GM18907 (cell line): Measurements from ENCODE around the gene GPR55.
A peak's percentile ranks its signal among the peaks of the same experiment; 100 is the strongest.

Experiments
- ATAC-seq: cut with Tn5 transposase; IDR thresholded peaks from one replicate; pipeline ENCODE4 v1.9.1; 2021; ENCODE audit warnings: mild to moderate bottlenecking, moderate library complexity; ENCODE audit not compliant: unreplicated experiment

The GPR55 gene

DNA sequence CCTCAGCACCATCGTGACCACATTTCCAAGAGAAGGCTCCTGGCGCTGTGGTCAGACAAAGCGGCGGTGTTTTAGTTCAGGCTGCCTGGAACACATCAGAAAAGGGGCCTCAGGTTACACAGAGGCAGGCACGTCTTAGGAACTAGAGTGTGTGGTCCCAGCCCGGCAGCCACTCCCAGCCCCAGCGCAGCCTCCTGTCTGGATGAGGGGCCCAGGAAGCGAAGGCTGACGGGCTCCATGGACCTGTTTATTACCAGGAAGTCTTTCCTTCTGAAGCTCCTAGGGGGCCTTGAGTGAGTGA lies 10.0 kb upstream of the GPR55 start:
- no peak for ATAC-seq

DNA sequence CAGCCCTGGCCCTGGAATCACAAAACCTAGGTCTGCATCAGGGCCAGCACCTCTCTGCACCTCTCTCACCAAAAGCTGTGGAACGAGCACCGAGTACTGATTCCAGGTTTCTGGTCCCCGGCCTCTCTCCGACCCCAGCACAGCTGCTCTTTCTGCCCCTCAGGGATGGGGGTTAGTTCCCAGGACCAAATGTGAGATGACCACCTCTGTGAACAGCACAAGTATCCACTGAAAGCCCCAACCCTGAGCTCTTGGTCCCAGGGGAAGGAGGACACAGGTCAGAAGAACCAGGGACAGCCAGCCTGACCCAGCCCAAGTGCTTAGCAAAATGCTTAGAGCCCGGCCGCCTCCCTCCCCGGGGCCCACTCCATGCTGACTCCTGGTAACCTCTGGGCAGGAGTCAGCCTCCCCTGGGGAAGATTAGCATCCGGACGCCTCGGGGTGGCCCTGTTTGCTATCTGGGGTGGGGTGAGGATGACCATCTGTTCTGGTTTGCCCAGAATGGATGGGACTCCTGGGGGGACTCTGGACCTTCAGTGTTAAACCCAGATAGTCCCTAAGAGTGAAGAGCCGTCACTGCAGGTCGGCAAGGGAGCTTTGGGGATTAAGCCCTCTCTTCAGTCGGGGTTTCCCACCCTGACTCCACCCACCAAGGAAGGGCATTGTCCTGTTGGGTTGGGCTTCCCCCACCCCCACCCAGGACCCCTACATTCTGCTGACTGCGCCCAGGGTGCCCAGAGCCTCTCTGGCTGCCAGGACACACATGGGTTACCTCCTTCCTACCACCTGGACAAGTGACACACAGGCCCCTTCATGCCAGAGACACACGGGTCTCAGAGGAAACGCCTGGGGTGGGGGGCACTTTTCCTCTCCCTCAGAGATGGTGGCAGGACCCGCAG lies 9.4 kb upstream of the GPR55 start:
- ATAC-seq, result no peak

DNA sequence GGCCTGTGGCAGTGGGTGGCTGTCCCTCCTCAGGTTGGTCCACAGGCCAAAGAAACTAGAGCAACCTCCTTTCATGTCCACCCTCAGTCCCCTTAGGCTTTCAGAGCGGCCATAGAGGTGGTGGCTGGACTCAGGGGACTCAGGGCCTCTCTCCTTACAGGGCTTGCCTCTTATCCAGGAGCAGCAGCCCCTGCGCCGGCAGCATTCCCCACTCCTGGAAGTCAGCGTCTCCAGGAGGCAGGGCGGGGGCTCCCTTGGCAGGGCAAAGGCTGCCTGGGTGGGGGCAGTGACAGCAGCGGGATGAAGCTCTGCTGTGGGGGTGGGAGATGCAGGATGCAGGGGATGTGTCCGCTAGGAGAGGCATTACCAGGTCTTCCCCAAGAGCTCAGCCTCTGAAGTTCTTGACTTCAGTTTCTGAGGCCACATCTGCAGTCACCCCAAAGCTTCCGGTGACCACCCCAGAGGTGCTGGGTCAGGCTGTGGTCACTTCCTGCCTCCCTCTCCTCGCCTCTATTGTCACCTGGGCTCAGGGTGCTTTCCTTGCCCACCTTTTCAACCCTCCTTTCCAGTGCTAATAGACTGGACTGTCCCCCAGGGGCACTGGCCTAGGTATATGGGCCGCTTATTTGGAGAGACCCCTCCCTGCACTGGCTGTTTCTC lies 8.6 kb upstream of the GPR55 start:
- no peak for ATAC-seq

DNA sequence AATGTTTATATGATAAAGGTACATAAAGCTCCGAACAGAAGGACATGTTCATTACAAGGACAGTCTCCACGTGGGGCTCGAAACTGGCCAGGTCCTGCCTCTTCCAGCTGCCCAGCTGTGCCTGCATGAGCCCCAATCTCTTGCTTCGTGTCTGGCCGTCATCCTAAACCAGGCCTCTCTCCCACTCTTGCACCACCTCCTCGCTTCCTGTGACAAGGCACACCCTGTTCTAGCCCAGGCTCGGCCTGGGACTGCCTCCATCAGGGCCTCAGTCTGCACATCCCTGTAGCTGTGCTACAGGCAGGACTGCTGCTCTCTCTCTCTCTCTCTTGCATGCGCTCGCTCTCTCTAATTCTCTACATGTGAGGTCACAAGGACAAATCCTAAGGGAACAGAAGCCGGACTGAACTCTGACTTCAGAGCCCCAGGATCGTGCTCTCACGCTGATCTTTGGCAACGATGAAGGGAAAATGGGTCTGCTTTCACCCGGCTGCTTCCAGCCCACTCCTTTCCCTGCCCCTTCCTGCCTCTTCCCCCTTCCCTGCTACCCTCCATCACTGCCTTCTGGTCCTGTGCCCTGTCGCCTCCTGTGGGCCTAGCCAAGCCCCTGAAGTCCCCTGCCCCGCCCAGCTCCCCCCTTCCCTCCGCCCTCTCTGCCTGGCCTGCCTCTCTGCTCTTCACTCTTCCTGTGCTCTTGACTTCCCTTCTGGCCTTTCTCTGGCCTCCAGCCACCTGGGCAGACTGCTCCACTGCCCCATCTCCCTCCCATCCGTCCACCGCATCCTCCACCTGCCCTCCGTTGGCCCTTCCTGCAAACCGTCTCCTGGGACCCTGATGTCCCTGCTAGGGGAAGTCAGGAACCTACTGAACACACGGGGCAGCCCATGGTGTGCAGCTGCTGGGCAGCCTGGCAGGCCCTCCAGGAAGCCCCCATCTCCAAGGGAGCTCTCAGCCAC lies 7.8 kb upstream of the GPR55 start:
- no peak for ATAC-seq

DNA sequence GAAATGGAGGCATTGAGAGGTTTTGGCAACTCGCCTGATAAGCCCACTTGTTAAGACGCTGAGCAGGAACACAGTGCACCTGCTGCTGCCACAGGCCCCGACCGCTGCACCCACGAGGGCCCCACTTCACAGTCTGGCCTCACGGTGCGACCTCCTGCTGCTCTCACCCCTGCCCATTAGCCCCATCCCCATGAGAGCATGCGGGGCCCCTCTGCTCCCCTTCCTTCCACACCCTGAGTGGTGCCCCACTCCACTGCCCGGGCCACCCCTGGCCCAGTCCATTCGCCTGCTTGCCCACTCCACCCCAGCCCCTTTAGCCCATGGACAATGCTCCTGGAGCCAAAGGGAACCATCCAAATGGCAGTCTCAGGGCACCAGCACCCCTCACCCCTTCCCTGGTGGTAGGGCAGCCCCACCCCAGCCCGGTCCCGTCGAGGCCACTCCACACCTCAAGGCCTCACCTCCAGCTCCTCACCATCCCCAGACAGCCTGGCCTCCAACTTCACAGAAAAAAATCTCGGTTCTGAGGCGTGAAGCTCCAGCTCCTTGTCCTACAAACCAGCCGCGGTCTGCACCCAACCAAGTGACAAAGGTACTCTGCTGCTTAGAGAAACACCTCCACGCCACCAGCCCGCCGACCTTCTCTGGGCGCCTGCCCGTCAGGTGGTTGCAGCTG lies 6.7 kb upstream of the GPR55 start:
- ATAC-seq, result no peak

DNA sequence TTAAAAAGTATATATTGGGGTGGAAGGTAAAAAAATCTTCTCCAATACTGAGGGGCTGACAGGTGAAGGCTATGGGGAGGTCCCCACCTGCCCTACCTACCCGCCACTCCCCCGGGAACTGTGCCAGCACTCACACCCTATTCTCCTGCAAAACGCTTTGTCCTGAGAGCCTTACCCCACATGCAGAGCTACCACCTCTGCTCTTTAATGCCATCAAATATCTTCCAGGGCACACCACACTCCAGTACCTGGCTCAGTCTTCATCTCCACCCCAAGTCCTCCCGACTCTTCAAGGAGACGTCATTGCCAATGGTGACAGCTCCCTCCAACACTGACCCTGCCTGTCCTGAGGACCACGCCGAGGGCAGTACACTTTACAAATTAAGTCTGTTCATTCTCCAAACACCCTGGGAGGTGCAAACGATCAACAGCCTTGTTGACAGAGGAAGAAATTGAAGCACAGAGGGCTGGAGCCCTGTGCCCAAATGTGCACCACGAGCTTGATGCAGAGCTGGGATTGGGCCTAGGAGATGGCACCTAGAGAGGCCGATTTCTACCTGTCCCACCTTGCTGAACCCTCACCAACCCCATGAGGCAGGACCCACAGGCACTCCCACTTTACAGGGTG lies 6.0 kb upstream of the GPR55 start:
- no peak for ATAC-seq

DNA sequence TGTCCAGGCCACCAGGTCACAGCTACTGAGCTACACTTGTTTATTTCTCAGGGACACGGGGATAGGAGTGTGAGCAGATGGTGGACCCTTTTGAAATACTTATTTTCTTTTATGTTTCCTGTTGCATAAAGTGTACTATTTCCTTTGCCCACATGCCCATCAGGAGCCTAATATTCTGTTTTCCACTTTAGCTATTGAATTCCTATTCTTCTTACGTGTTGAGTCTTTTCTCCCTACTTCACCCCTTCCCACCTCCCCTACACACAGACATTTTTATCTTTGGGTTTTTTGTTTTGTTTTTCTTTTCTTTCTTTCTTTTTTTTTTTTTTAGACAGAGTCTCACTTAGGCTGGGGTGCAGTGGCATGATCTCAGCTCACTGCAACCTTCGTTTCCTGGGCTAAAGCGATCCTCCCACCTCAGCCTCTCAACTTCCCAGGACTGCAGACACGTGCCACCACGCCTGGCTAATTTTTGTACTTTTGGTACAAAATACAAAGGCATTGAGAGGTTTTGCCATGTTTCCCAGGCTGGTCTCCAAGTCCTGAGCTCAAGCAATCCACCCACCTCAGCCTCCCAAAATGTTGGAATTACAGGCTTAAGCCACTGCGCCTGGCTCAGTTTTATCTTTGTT lies 5.2 kb upstream of the GPR55 start:
- ATAC-seq, result no peak

DNA sequence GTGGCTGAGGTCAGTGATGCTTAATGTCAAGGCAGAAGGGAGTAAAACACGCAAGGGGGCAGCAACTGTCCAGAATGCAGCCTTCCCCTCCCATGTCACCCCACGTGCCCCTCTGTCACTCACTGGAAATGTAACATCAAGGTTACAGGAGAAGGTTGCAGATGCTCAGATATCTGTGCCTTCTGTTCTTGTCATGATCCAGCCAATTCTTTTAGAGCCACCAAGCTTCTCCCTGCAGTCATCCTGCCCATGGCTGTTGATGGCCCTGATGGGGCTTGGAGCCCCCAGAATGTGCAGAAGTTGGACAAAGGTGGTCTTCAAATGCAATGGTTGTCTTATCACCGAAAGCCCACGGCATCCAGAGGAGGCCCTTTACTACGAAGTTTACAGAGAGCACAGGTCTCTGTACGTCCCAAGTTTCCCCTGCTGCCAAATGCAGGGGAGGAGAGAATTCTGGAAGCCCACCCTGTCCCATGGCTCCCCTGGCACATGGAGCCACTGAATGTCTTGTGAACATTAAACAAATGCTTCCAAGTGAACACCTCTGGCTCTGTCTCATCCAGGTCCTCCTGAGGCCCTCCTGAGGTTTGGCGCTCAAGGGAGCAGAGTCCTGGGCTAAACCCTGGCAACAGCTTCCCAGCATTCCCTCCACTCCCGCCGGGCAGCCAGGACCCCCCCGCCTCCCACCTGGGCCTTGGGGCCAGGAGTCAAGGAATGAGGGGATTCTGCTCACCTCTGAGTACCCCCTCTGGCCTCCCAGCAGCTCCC lies 4.5 kb upstream of the GPR55 start:
- no peak for ATAC-seq

DNA sequence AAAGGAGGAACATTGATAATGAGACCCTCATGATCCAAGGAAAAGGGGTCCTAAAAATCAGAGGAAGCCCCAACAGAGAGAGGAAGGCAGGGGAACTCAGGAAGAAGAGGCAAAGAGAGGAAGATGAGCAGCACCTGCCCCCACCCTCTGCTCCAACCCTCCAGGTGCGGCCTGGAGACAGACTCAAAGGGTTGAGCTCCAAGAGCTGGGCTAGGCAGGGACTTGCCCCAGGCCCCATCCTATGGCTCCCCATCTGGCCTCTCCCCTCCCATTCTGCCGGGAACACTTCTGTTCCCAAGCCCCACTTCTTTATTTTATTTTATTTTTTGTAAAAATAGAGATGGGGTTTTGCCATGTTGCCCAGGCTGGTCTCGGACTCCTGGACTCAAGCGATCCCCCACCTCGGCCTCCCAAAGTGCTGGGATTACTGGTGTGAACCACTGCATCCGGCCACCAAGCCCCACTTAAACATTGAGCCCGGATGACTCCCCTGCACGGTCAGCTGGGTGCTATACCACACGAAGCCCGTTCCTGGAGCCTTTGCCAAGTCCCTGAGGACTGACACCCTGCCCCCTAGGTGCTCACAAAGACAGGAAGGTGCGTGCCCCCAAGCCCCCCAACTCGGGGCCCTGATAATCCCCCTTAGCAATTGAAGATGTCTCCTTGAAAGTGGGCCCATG lies 3.8 kb upstream of the GPR55 start:
- no peak for ATAC-seq

DNA sequence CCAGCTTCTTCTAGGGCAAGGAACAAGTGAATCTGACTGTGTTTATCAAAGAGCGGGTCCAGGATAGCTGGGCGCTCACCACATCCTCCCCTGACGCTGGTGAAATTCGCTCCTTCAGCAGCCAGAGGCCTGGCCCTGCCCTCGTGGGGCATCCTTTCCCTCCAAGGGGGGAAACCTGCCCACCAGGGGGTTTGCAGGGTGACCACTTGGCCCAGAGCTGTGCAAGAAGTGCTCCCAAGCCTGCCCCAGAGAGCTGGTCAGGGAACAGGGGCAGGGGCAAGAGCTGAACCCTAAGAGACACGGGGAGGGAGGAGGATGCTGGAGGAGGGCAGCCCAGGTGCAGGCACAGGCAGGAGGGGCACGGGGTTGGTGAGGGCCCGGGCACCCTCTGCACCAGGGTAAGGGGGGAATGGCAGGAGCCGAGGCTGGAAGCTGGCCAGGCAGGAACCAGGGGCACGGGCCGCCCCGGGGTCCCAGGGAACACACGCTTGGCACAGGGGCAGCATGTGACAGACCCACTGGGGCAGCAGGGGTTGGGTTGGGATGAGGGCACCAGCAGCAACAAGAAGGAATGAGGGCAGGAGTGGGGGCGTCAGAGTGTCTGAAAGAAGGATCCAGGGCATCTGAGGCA lies 2.8 kb upstream of the GPR55 start:
- no peak for ATAC-seq

DNA sequence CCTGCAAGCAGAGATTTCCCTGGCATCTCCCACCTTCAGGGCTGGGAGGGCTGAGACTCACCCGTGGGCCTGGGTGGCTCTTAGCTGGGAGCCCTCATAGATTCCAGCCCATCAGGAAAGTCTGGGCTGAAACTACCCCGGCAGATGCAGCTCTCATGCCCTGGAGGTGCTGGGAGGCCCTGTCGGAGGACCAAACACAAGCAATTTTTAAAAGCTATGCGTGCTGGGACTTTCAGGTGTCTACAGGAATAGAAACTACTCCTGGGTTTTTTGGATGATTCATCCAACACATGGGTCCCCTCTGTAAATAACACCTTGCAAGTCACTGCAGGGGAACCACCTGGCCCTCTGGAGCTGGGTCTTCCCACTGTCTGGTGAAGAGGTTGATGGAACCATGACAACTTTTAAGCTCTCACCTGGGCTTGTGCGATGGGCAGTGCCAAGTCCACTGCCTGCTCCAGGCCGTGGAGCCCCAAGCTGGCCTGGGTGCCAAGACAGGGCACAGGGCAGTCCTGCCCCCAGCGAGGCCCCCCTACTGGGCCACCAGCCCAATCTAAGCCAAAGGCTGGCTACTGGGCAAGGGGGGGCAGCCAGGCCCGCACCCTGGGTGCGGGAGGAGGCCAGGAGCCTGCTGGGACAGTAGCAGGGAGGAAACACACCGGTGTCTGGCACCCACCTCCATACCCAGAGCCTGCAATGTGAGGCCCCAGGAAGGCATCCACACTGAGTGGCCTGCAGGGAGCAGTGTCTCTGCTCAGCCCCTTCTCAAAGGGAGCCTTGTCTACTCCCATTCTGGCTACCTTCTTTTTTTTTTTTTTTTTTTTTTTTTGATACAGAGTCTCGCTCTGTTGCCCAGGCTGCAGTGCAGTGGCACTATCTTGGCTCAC lies 1.1 kb upstream of the GPR55 start:
- ATAC-seq, result peak; percentile 54

DNA sequence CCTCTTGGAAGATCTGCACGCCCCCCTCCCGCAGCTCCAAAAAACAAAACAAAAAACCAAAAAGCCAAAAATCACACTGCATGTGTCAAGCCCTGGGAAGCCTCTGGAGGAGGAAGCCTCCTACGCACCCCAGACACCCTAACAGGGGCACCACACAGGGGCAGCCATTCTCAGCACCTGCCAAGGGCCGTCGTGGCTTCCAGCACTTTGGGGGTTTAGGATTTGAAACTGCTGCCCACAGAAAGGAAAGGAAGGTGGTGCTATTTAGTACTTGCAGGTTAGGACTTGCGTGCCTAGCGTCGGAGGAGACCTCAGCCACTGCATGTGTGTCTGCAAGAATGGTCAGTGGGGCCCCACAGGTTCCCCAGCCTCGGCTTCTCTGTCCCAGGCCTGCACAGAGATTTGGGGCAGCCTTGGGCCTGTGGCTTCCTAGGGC lies 419 bp upstream of the GPR55 start:
- ATAC-seq, result peak; percentile 29

DNA sequence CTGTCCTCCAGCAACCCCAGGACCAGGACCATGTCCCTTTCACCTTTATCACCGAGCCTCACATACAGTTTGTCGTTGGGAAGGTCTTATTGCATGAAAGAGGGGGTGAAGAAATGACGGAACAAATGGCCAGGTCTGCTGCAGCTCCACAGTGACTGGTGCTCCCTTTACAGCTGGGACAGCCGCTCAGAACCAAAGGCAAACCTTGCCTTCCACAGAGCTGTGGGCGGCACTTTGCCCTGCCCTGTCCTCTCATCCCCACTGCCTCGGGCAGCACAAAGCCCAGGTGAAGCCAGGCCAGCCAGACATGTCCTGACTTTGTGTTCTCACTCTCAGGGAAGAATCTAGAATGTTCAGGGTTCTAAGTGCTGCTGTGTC lies 961 bp downstream of the GPR55 start:
- ATAC-seq, result no peak

DNA sequence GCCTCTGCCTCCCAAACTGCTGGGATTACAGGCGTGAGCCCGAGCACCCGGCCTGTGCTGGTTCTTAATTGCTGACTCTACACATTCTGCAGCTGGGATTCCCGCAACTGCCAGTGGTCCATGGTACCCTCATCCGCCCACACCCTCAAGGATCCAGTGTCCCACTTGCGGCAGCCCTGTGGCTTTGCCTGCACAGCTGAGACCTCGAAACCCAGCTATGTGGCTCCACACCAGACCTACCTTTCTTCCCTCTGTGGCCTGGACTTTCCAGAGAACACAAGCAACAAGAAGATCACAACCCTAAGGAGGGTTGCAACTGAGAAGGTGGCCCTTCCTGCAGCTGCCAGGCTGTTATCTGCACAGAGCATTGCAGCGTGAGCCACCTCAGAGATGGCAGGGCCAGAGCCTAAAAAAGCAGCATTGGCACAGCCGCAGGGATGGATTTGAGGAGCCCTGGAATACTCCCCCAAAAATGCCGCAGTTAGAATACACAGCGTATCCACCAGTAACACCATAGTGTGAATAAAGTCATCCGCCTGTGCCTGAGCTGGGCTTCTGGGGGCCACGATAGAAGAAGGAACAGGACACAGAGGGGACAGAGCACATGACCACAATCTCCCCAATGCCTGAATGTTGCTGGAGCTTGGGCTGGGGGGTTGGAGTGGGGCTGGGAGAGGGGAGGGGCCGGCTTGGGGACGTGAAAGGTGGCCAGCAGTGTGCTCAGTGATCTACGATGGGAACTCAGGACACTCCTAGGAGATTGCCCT lies 1.9 kb downstream of the GPR55 start:
- no peak for ATAC-seq

DNA sequence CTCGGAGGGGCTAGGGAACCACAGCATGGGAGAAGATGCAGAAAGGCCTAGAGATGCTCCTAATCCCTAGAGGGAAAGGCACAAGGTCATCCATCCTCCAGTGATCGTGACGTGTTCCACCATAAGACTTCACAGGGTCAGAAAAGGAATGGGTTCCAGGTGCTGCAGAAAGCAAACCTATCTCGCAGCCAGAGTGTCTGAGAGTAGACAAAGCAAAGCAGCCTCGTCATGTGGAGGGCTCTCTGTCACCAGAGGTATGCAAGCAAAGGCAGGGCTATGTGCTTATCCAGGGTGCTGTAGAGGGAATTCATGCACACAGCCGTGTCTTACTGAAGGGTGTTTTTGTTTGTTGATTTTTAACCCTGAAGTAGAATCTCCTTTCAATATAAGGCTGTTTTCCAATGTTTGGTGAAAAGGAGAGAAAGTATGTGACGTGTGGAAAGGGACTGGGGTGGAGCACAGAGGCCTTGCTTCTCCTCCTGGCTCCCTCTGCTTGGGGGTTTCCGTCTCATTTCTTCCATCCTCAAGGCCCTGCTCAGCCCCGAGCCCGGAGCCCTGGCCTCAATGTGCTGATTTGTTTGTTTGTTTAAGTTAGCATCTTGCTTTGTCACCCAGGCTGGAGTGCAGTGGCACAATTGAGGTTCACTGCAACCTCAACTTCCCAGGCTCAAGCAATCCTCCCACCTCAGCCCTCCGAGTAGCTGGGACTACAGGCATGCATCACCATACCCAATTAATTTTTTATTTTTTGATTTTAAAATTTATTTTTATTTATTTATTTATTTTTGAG lies 3.0 kb downstream of the GPR55 start:
- no peak for ATAC-seq

DNA sequence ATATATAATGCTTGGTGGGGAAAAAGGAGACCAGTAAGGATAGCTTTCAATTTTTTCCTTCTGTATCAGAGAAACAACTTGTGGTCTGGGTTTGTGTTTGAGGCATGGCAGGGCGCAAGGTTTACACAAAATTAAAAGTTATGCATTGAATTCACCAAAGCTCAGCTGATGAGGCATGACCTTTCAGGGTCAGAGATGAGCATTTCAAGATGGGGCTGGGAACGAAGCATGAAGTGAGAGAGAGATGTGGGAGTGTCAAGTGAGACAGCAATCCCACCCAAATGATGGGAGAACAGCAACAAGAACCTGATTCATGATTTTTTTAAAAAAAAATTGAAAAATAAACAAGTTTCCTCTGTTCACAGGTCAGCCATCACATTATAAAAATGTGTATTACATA lies 4.9 kb downstream of the GPR55 start:
- no peak for ATAC-seq
